ENCODE data around the gene RPL21. TPM values are rescaled to one million over a fixed set of nuclear protein-coding genes. Genes with fewer than 3 reads are reported as not detected.
"Not testable (repeated sequence)": the region's sequence is repeated elsewhere in the genome, so short reads cannot be mapped to it uniquely, and the experiment has no call there.

The RPL21 gene
- 2,704 and 3,032 TPM in 2 replicates for polyA plus RNA-seq (2014; cell fraction: cytosol; rRNA removed)
- polyA plus RNA-seq (2014; cell fraction: nucleus; rRNA removed): 1,401 and 2,146 TPM in 2 replicates

GRCh38 chr13:27251166-27252091, at the start of gene RPL21:
TSS of gene RPL21 (plus strand) at chr13:27251558. CDS start at chr13:27253777, 2,219 bp downstream.
- peak; percentile 94 for DNase-seq (ENCODE audit: low spot score)

GRCh38 chr13:27201661-27202060, 49.7 kb upstream of the RPL21 start:
- no peak for DNase-seq (ENCODE audit: low spot score)

- DNase-seq (ENCODE audit: low spot score): no peak
Measured at GRCh38 chr13:27203186-27203585, 48.2 kb upstream of the RPL21 start.

GRCh38 chr13:27203854-27204253, 47.5 kb upstream of the RPL21 start:
- no peak for DNase-seq (ENCODE audit: low spot score)

- DNase-seq (ENCODE audit: low spot score): no peak
Measured at GRCh38 chr13:27208514-27208913, 42.8 kb upstream of the RPL21 start.

GRCh38 chr13:27211271-27211670, 40.1 kb upstream of the RPL21 start:
- DNase-seq (ENCODE audit: low spot score): no peak

- no peak for DNase-seq (ENCODE audit: low spot score)
Measured at GRCh38 chr13:27211771-27212364, 39.5 kb upstream of the RPL21 start.

GRCh38 chr13:27213386-27213785, 38.0 kb upstream of the RPL21 start:
- DNase-seq (ENCODE audit: low spot score): not testable (repeated sequence)

- not testable (repeated sequence) for DNase-seq (ENCODE audit: low spot score)
Measured at GRCh38 chr13:27217791-27218190, 33.6 kb upstream of the RPL21 start.

- not testable (repeated sequence) for DNase-seq (ENCODE audit: low spot score)
Measured at GRCh38 chr13:27218861-27219260, 32.5 kb upstream of the RPL21 start.

- DNase-seq (ENCODE audit: low spot score): no peak
Measured at GRCh38 chr13:27219611-27220010, 31.7 kb upstream of the RPL21 start.

GRCh38 chr13:27222100-27222499, 29.3 kb upstream of the RPL21 start:
- not testable (repeated sequence) for DNase-seq (ENCODE audit: low spot score)

GRCh38 chr13:27226991-27227390, 24.4 kb upstream of the RPL21 start:
- DNase-seq (ENCODE audit: low spot score): no peak

GRCh38 chr13:27228131-27228530, 23.2 kb upstream of the RPL21 start:
- DNase-seq (ENCODE audit: low spot score): no peak

GRCh38 chr13:27229642-27230041, 21.7 kb upstream of the RPL21 start:
- no peak for DNase-seq (ENCODE audit: low spot score)

- no peak for DNase-seq (ENCODE audit: low spot score)
Measured at GRCh38 chr13:27233964-27234363, 17.4 kb upstream of the RPL21 start.

- no peak for DNase-seq (ENCODE audit: low spot score)
Measured at GRCh38 chr13:27236478-27236877, 14.9 kb upstream of the RPL21 start.

GRCh38 chr13:27242702-27243101, 8.7 kb upstream of the RPL21 start:
- no peak for DNase-seq (ENCODE audit: low spot score)

GRCh38 chr13:27245610-27246009, 5.7 kb upstream of the RPL21 start:
- no peak for DNase-seq (ENCODE audit: low spot score)

- no peak for DNase-seq (ENCODE audit: low spot score)
Measured at GRCh38 chr13:27250833-27251165, 559 bp upstream of the RPL21 start.

GRCh38 chr13:27252467-27252866, 1.1 kb downstream of the RPL21 start:
- no peak for DNase-seq (ENCODE audit: low spot score)

- DNase-seq (ENCODE audit: low spot score): no peak
Measured at GRCh38 chr13:27257233-27257568, 5.8 kb downstream of the RPL21 start.

- no peak for DNase-seq (ENCODE audit: low spot score)
Measured at GRCh38 chr13:27257648-27258253, 6.4 kb downstream of the RPL21 start.

Data from SK-N-DZ (cell line).